WTC11 (cell line): ENCODE results near the gene CDC25B.

Source experiments
- ATF1 ChIP-seq: sonication (generic); formaldehyde crosslinking; IDR thresholded peaks from 2 replicates; pipeline ENCODE4 v1.8.1; 2023; ENCODE audit warnings: mild to moderate bottlenecking, moderate library complexity, missing genetic modification reagents
- CTCF ChIP-seq: fragments of 200-600 bp; IDR thresholded peaks from 2 replicates; pipeline ENCODE4 v1.8.0; 2022; ENCODE audit warnings: antibody characterized with exemption

- TF ChIP-seq ATF1 (CRISPR knock-in tag) (no peak), CTCF (no peak)
These were observed 23.4 kb downstream of the CDC25B start for GRCh38 chr20:3819411-3820047.
